ENCODE results near the gene FBXO15. TPM values are rescaled to one million over a fixed set of nuclear protein-coding genes. Genes with fewer than 3 reads are reported as not detected.
A peak's percentile ranks its signal among the peaks of the same experiment; 100 is the strongest.

FBXO15 gene
- total RNA-seq, 1 experiment from 2014 or later: 0.39 TPM

- no peaks in the 10 kb centered on the region for H3K4me1 ChIP-seq (ENCODE audit: insufficient read depth, low read length)
- Mint-ChIP-seq H3K27ac (peak overlapping the region in 1 of 3 experiments; percentile 48; a peak in 1 of 7 replicates), H3K4me1 (peaks cover 5 to 6% of the 10 kb centered on the region in 2 experiments), H3K4me3 (no peak overlapping the region), H3K9me3 (peaks cover 0 to 5% of the 10 kb centered on the region in 2 experiments; a peak in 2 of 5 replicates), H3K27me3 (ENCODE audit: low read depth) (no peaks in the 10 kb centered on the region; the same call in none of the 2 replicates), H3K36me3 (ENCODE audit: insufficient read depth in 1 of 3, low read depth in 3 of 3) (no peaks in the 10 kb centered on the region)
- no peaks in the 10 kb centered on the region for H3K79me1 ChIP-seq (ENCODE audit: insufficient read depth, low read depth, low read length, poor library complexity, severe bottlenecking)
- no peak overlapping the region for H3K4me2 ChIP-seq (ENCODE audit: insufficient read depth, insufficient read length, low read length)
- H3K27me3 ChIP-seq (ENCODE audit: insufficient read depth, low read length): no peaks in the 10 kb centered on the region
- no peak overlapping the region for H3K4ac ChIP-seq (ENCODE audit: low read depth, low read length)
- no peaks in the 10 kb centered on the region for H3K79me2 ChIP-seq (ENCODE audit: insufficient read depth, low read length)
- H2AFZ ChIP-seq (ENCODE audit: low read length): no peak overlapping the region
- H3K14ac ChIP-seq (ENCODE audit: insufficient read depth, low read length): no peak overlapping the region
- H3K9ac ChIP-seq (ENCODE audit: extremely low read depth, insufficient read length, low read length): no peak overlapping the region
- no peak for DNase-seq
- no peak overlapping the region for H4K8ac ChIP-seq (replicated peaks; ENCODE audit: insufficient read length, low read depth, low read length)
- no peak overlapping the region for H3K56ac ChIP-seq (ENCODE audit: insufficient read length, low read depth, low read length)
- no peaks in the 10 kb centered on the region for H4K20me1 ChIP-seq (ENCODE audit: control insufficient read depth, insufficient read depth, insufficient read length)
- H2BK120ac ChIP-seq (ENCODE audit: low read depth, low read length, poor library complexity, severe bottlenecking): no peak overlapping the region
- no peak overlapping the region for H2BK15ac ChIP-seq (ENCODE audit: low read depth, low read length)
- no peak overlapping the region for H4K5ac ChIP-seq (ENCODE audit: insufficient read length, low read depth, low read length)
- H2BK5ac ChIP-seq (ENCODE audit: insufficient read length, low read length): no peak overlapping the region
- H3K18ac ChIP-seq (ENCODE audit: insufficient read length, low read depth, low read length): no peak overlapping the region
- no peak overlapping the region for H2BK20ac ChIP-seq (ENCODE audit: low read depth, low read length, poor library complexity, severe bottlenecking)
- no peak overlapping the region for H3K23ac ChIP-seq (ENCODE audit: insufficient read length, low read depth, low read length)
- no peak overlapping the region for H3T11ph ChIP-seq (ENCODE audit: low read length)
- H2AK5ac ChIP-seq (ENCODE audit: insufficient read length, low read length): no peak overlapping the region
- no CpG with 5 or more reads among the region's 9 CpGs for WGBS (ENCODE audit: extremely low coverage, insufficient read length, low lambda C conversion rate)
- H4K91ac ChIP-seq (ENCODE audit: insufficient read length, low read depth, low read length): no peak overlapping the region
- H3K27ac ChIP-seq (ENCODE audit: insufficient read length, low read depth, low read length): no peak overlapping the region
- no peak overlapping the region for H2BK12ac ChIP-seq (ENCODE audit: insufficient read length, low read depth, low read length)
- no peak for TF ChIP-seq CTCF (conservative IDR thresholded peaks at IDR 0.05)
- H3K23me2 ChIP-seq (ENCODE audit: insufficient read length, low read depth, low read length, poor library complexity, severe bottlenecking): no peaks in the 10 kb centered on the region
- no peaks in the 10 kb centered on the region for H3K9me3 ChIP-seq (ENCODE audit: control insufficient read depth, low read depth, low read length)
Observed at GRCh38 chr18:74084184-74084855, 63.3 kb downstream of the FBXO15 start.

Data from H9 (cell line).